Smooth muscle cell (in vitro differentiated cells): Measurements from ENCODE around the gene SIL1. TPM values are rescaled to one million over a fixed set of nuclear protein-coding genes. Genes with fewer than 3 reads are reported as not detected.
"Not testable (repeated sequence)": the region's sequence is repeated elsewhere in the genome, so short reads cannot be mapped to it uniquely, and the experiment has no call there.

Source experiments
- DNase-seq: peaks from one replicate; lab custom pipeline; 2025; ENCODE audit not compliant: unreplicated experiment; lab: John Stamatoyannopoulos, UW
- H2AFZ ChIP-seq: fragments of 200-600 bp; sonication (generic); 2 replicates; pipeline ENCODE4 v1.6.0; 2016; ENCODE audit warnings: antibody characterized with exemption, low read depth, mild to moderate bottlenecking
- H3F3A ChIP-seq: fragments of 200-600 bp; sonication (generic); 2 replicates; pipeline ENCODE4 v1.6.0; 2017; ENCODE audit warnings: antibody characterized with exemption, low read depth
- H3K27ac ChIP-seq: fragments of 200-600 bp; sonication (generic); 2 replicates; pipeline ENCODE4 v1.5.1; 2016; ENCODE audit warnings: low read depth, mild to moderate bottlenecking
- H3K27me3 ChIP-seq: fragments of 200-600 bp; sonication (generic); 2 replicates; pipeline ENCODE4 v1.6.1; 2016; ENCODE audit warnings: low read depth, mild to moderate bottlenecking
- H3K36me3 ChIP-seq: fragments of 200-600 bp; sonication (generic); 2 replicates; pipeline ENCODE4 v1.5.1; 2016; ENCODE audit warnings: low read depth
- H3K4me1 ChIP-seq: fragments of 200-600 bp; sonication (generic); 2 replicates; pipeline ENCODE4 v1.5.1; 2016; ENCODE audit warnings: low read depth
- H3K4me2 ChIP-seq: fragments of 200-600 bp; sonication (generic); 2 replicates; pipeline ENCODE4 v1.6.0; 2016; ENCODE audit warnings: mild to moderate bottlenecking
- H3K4me3 ChIP-seq: fragments of 200-600 bp; sonication (generic); 2 replicates; pipeline ENCODE4 v1.5.1; 2016; ENCODE audit warnings: mild to moderate bottlenecking
- H3K79me2 ChIP-seq: fragments of 200-600 bp; sonication (generic); 2 replicates; pipeline ENCODE4 v1.6.0; 2016; ENCODE audit warnings: low read depth, mild to moderate bottlenecking
- H3K9ac ChIP-seq: fragments of 200-600 bp; sonication (generic); 2 replicates; pipeline ENCODE4 v1.6.0; 2016; ENCODE audit warnings: low read depth
- H3K9me3 ChIP-seq: fragments of 200-600 bp; sonication (generic); replicated peaks from 2 replicates; pipeline ENCODE4 v1.5.1; 2016; ENCODE audit warnings: low read depth
- H4K20me1 ChIP-seq: fragments of 200-600 bp; sonication (generic); 2 replicates; pipeline ENCODE4 v1.6.0; 2016; ENCODE audit warnings: low read depth
- WGBS: methylation state at CpG from one replicate; pipeline ENCODE4 v1.1.7; 2016; ENCODE audit warnings: low lambda C conversion rate; 5-methylcytosine and 5-hydroxymethylcytosine counted together
- polyA plus RNA-seq: library from polyadenylated mRNA; unstranded; fragments of >200 nt; fragmentation: Nextera tagmentation; extraction: Ambion mirVana; gene quantifications from 2 replicates; pipeline ENCODE4 v1.2.1, GENCODE V29; 2016
- total RNA-seq: library from RNA; depleted of rRNA; stranded (reverse); fragments of >200 nt; gene quantifications from 2 replicates; pipeline ENCODE4 v1.2.3, GENCODE V29; 2014
- TF ChIP-seq, protein P1 (sequence below): fragments of 200-600 bp; sonication (generic); IDR thresholded peaks from 2 replicates; pipeline ENCODE4 v1.5.1; 2017; ENCODE audit warnings: borderline replicate concordance, mild to moderate bottlenecking, antibody characterized with exemption; ENCODE audit not compliant: insufficient read depth, poor library complexity, severe bottlenecking

Gene SIL1
- total and polyA plus RNA-seq, 2 experiments from 2014 or later = 45.5 to 119 TPM

DNA sequence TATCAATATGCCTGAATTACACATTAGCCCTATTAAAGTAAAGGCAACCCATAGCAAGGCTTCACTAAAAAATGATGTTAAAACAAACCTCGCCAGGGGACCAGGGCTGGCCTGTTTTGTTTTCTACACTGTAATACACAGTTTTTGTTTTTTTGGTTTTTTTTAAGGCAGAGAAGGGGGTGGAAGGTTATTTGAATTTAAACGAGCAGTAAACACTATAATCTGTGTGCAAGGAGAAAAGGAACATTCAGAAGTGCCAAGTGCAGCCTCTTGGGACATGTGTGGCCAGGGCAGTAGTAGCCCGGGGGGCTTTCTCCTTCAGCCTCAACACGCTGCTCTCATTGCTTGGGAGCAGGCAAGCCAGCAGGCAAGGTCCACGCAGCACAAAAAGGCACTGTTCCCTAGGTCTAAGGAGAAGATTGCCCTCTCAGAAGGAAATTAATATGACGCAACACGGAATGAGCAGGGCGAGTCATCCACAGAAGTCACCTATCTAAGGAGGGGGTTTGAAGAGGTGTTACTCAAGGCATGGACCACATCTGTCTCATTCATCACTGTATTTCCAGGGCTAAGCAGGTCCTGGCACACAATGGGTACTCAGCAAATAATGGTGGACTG is 16.2 kb downstream of the SIL1 start:
- peaks cover 35% of the 10 kb centered on the region for H3K4me1 ChIP-seq
- H3K27ac ChIP-seq = no peak overlapping the region
- no peak for DNase-seq
- whole genome bisulfite sequencing = 72% methylated on average over 8 of the region's 8 CpGs
- H3K9ac ChIP-seq = no peak overlapping the region
- H3K36me3 ChIP-seq = no peaks in the 10 kb centered on the region
- no peak overlapping the region for H2AFZ ChIP-seq
- no peaks in the 10 kb centered on the region for H3K9me3 ChIP-seq
- H4K20me1 ChIP-seq = peaks cover 79% of the 10 kb centered on the region
- no peak overlapping the region for H3K4me3 ChIP-seq
- H3K4me2 ChIP-seq = no peak overlapping the region
- H3K79me2 ChIP-seq = peaks cover 28% of the 10 kb centered on the region
- no peaks in the 10 kb centered on the region for H3F3A ChIP-seq
- TF ChIP-seq, protein P1, sequence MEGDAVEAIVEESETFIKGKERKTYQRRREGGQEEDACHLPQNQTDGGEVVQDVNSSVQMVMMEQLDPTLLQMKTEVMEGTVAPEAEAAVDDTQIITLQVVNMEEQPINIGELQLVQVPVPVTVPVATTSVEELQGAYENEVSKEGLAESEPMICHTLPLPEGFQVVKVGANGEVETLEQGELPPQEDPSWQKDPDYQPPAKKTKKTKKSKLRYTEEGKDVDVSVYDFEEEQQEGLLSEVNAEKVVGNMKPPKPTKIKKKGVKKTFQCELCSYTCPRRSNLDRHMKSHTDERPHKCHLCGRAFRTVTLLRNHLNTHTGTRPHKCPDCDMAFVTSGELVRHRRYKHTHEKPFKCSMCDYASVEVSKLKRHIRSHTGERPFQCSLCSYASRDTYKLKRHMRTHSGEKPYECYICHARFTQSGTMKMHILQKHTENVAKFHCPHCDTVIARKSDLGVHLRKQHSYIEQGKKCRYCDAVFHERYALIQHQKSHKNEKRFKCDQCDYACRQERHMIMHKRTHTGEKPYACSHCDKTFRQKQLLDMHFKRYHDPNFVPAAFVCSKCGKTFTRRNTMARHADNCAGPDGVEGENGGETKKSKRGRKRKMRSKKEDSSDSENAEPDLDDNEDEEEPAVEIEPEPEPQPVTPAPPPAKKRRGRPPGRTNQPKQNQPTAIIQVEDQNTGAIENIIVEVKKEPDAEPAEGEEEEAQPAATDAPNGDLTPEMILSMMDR = no peak
- H3K27me3 ChIP-seq = no peaks in the 10 kb centered on the region

DNA sequence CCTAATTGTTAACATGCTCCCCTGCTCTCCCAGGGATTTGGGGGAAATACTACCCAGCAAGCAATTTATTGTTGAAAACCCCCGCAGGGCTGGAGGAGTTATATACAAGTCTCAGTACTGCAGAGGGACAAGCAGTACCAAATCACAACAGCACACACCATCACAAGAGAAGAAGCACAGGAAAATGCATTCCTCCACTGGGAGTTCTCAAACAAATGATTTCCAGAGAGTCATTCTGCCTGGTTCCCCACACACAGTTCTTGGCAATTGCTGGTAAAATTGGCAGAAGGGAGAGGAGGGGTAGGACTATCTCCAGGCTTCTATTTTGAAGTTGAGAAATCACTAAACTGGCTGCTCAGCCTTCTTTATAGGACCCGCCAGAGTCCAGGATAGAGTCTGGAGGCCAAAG is 16.8 kb downstream of the SIL1 start:
- TF ChIP-seq, protein P1 = no peak
- peaks cover 79% of the 10 kb centered on the region for H4K20me1 ChIP-seq
- H3K4me1 ChIP-seq = peaks cover 31% of the 10 kb centered on the region
- H3K9me3 ChIP-seq = no peaks in the 10 kb centered on the region
- H3F3A ChIP-seq = no peaks in the 10 kb centered on the region
- WGBS = 69% methylated on average over 2 of the region's 2 CpGs
- no peak overlapping the region for H3K4me2 ChIP-seq
- no peak overlapping the region for H2AFZ ChIP-seq
- no peaks in the 10 kb centered on the region for H3K27me3 ChIP-seq
- no peak for DNase-seq
- no peak overlapping the region for H3K4me3 ChIP-seq
- no peak overlapping the region for H3K27ac ChIP-seq
- no peak overlapping the region for H3K9ac ChIP-seq
- no peaks in the 10 kb centered on the region for H3K36me3 ChIP-seq
- H3K79me2 ChIP-seq = peaks cover 31% of the 10 kb centered on the region

DNA sequence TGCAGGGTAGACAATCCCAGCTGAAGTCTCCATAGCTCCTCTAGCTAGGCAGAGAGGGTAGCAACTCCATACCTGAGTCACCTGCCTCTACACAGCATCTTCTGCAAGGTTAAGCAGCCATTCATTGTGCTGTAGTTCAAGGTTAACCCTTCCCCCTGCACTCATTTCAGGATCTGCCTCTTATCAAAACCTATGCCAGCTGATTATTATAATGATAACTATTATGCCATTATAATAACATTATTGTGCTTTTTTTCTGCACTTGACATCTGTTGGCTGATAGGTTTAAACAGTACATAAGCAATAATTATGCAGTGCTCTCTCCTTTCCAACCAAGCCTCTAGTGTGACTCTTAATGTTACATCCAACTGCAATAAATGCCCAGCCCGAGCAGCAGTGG is 17.3 kb downstream of the SIL1 start:
- Histone ChIP-seq H3K4me2 (no peak overlapping the region), H3K27ac (no peak overlapping the region), H4K20me1 (peaks cover 76% of the 10 kb centered on the region)

DNA sequence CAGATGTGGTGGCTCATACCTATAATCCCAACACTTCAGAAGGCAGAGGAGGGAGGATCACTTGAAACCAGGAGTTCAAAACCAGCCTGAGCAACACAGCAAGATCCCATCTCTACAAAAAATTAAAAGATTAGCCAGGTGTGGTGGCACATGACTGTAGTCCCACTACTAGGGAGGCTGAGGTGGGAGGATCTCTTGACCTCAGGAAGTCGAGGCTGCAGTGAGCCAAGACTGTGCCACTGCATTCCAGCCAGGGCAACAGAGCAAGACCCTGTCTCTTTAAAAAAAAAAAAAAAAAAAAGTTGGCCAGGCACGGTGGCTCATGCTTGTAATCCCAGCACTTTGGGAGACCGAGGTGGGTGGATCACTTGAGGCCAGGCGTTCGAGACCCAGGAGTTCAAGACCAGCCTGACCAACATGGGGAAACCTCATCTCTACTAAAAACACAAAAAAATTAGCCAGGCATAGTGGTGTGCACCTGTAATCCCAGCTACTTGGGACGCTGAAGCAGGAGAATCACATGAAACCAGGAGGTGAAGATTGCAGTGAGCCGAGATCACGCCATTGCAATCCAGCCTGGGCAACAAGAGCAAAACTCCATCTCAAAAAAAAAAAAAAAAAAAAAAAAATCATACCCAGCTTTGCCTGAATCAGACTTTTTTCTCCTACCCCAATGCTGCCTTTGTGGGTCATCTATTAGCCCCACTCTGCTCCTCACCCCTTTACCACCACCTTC is 18.2 kb downstream of the SIL1 start:
- not testable (repeated sequence) for H3K36me3 ChIP-seq, H3F3A ChIP-seq, DNase-seq, H3K4me2 ChIP-seq, H3K4me3 ChIP-seq, H3K27me3 ChIP-seq, H3K9me3 ChIP-seq, H2AFZ ChIP-seq, H3K9ac ChIP-seq
- Histone ChIP-seq H3K4me1 (peaks cover 30% of the 10 kb centered on the region), H3K27ac (peak overlapping the region; percentile 73), H4K20me1 (peaks cover 67% of the 10 kb centered on the region), H3K79me2 (peaks cover 37% of the 10 kb centered on the region)
- WGBS = 88% methylated on average over 8 of the region's 8 CpGs

More for the DNA sequence above, 17.3 kb downstream of the SIL1 start:
- Histone ChIP-seq H3K4me1 (peaks cover 30% of the 10 kb centered on the region), H3K9me3 (no peaks in the 10 kb centered on the region), H3K79me2 (peaks cover 35% of the 10 kb centered on the region), H3K27me3 (no peaks in the 10 kb centered on the region), H3K36me3 (no peaks in the 10 kb centered on the region), H3K9ac (no peak overlapping the region), H3F3A (no peaks in the 10 kb centered on the region), H3K4me3 (no peak overlapping the region), H2AFZ (no peak overlapping the region)
- TF ChIP-seq, protein P1 = no peak
- 75% methylated on average over 1 of the region's 1 CpG for WGBS
- DNase-seq = no peak
